ENCODE measurements around the gene GLIS1.

DNA sequence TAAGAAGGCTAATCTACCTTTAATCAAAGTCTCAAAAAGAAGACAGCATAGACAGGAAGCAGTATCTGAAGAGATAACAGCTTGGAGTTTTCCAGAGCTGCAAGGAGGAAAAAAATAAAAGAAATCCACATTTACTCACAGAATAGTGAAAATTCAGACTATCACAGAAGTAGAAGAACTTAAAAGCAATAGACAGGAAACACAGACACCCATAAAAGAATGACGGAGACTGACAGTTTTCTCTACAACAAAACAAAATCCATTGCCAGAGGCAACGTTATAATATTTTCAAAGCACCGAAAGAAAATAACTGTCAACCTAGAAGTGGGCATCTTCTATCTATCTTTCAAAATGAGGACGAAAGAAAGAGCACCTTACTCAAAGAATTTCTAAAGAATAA lies 175.4 kb downstream of the GLIS1 start:
- TF ChIP-seq CTCF (conservative IDR thresholded peaks at IDR 0.05; ENCODE audit: low read depth in 2 of 2): no peak
- no peak for TF ChIP-seq EZH2 (IDR thresholded peaks at IDR 0.05; ENCODE audit: low read depth, unreplicated experiment)
- TF ChIP-seq EZH2phosphoT487 (IDR thresholded peaks at IDR 0.05; ENCODE audit: unreplicated experiment): no peak
- no peak for TF ChIP-seq CREB1 (CRISPR knock-in tag; IDR thresholded peaks at IDR 0.05; ENCODE audit: low read depth)
- no peak for TF ChIP-seq POLR2AphosphoS5 (IDR thresholded peaks at IDR 0.05; ENCODE audit: low read depth)
- TF ChIP-seq, protein P1, sequence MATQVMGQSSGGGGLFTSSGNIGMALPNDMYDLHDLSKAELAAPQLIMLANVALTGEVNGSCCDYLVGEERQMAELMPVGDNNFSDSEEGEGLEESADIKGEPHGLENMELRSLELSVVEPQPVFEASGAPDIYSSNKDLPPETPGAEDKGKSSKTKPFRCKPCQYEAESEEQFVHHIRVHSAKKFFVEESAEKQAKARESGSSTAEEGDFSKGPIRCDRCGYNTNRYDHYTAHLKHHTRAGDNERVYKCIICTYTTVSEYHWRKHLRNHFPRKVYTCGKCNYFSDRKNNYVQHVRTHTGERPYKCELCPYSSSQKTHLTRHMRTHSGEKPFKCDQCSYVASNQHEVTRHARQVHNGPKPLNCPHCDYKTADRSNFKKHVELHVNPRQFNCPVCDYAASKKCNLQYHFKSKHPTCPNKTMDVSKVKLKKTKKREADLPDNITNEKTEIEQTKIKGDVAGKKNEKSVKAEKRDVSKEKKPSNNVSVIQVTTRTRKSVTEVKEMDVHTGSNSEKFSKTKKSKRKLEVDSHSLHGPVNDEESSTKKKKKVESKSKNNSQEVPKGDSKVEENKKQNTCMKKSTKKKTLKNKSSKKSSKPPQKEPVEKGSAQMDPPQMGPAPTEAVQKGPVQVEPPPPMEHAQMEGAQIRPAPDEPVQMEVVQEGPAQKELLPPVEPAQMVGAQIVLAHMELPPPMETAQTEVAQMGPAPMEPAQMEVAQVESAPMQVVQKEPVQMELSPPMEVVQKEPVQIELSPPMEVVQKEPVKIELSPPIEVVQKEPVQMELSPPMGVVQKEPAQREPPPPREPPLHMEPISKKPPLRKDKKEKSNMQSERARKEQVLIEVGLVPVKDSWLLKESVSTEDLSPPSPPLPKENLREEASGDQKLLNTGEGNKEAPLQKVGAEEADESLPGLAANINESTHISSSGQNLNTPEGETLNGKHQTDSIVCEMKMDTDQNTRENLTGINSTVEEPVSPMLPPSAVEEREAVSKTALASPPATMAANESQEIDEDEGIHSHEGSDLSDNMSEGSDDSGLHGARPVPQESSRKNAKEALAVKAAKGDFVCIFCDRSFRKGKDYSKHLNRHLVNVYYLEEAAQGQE (IDR thresholded peaks at IDR 0.05; ENCODE audit: unreplicated experiment): no peak
- no peak for TF ChIP-seq ZNF114 (CRISPR knock-in tag; IDR thresholded peaks at IDR 0.05)

Data from GM23338 (cell line).